Measurements from ENCODE around the gene NEGR1.
A peak's percentile ranks its signal among the peaks of the same experiment; 100 is the strongest.

NEGR1 gene

DNA sequence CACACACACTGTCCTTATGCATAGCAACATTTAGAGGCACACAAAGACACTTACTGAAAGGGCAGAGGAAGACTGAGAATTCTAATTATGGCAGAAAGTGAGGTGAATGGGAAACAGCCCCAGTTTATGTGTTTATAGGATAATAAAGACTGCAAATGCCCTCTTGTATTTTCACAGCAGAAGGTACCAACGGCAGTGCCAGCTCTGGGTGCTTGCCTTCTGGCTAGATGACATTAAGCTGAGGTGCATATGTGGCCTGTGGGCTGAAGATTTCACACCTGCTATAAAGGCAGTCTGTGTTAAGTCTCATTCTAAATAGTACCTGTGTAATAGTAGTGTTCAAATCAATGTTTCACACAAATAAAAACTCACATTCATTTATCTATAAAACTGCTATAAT, 854.3 kb downstream of the NEGR1 start:
- peak; percentile 69 for DNase-seq

DNA sequence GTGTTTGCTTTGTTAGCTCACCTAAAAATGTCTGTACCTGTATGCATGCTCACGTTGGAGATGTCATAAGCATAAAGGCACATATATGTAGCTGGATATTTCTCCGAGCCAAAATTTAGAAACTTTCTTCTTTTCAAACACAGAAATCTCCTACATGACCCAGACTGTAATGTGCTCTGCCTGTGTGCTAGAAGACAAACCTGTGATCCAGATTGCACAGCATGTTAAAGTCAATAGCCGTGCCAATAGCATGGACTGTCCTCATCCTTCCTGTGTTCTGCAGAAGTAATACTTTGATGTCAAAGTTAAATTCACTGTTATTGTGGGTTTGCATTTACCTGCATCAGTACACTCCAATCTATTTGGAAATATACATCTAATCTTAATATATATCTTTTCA, 855.3 kb downstream of the NEGR1 start:
- DNase-seq: peak; percentile 56

DNA sequence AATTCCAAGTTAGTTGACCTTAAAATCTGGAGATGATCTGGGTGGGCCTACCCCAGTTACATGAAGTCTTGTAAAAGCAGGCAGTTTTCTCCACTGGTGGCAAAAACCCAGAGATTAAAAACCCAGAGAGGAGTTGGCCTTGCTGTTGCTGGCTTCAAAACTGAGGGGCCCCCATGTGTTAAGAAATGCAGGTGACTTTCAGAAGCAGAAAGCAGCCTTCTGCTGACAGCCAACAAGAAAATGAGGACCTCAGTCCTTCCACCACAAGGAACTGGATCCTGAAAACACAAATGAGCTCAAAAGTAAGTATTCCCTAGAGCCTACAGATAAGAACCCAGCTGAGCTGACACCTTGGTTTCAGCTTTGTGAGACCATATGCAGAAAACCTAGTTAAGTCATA, 857.8 kb downstream of the NEGR1 start:
- no peak for DNase-seq

DNA sequence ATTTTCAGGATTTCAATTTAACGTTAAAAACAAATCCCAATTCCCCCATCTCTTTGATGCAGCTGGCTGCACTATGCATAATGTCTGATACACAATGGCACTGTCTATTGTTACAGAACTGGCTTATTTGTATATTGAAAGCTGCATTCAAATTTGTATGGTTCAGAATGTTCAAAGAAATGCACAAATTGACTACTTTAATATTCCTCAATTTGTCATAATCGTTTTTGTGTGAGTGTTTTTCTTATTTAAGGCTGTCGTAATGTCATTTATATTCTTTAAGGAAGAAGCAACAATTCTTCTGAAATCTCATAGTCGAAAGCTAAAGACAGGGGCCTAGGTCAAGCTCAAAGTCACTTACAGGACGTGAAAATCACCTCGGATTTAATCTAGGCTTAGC, 860.1 kb downstream of the NEGR1 start:
- DNase-seq: no peak

DNA sequence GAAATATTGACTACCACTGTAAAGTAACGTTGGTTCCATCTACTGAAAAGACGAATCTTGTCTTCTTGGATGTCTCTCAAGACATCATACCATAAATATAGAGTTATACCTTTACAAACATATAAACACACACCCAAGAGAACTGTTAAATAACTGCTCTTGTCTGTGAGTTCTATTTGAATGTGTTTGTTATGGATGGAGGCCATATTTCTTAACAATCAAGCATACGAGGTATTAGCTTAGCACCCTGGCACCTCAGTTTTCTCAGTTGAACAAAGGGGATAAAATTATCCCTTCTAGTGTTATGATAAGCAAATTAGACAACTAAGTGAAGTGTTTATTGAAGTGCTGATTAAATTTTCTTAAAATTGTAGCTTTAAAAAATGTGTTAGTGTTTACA, 864.9 kb downstream of the NEGR1 start:
- DNase-seq: no peak

DNA sequence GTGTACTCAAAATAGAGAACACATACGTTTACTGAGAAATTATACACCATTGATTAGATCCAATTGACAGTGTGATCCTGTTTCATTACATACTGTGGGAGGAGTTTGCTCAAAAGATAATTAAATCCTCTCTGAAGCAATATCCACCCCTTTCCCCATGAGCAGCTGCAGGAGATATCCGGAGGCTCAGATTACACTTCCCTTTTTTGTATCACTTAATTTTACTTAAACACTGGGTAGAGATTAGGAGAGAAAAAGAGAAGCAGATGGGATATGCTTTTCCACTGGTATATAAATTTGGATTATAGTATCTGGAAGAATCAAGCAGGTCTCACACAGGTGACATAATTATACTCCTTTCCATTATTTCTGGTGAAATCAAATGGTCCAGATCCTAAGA, 868.2 kb downstream of the NEGR1 start:
- peak; percentile 88 for DNase-seq

DNA sequence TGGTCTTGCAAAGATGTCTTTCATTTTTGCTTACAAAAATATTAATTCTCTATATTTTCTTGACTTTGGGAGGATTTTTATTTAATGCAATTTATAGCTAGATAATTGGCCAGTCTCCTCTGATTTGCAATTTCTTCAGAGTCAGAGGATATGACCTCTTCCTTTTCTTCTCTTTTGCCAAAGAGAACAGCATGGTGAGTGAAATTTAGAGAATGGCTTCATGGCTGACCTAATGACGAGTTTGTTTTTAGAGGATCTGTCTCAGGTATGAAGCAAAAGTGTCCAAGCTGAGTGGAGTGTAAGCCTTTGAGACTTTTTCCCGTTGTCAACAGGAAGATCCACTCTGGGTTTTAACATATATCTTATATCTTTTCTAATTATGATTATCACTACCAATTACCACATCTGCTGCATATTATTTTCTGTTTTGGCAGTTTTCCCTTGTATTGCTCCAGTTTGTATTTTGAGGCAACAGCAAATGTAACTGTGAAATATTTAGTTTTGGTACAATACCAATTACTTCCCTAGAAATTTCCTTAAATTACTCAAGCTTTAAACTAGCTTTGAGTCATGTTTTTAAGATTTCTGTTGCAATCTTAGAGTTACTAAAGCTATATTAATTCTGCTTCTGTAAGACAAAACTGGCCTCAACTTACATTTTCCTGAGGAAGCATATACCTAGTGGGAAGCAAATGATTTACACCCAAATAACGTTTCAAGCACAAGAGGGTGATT, 868.7 kb downstream of the NEGR1 start:
- peak; percentile 6 for DNase-seq

DNA sequence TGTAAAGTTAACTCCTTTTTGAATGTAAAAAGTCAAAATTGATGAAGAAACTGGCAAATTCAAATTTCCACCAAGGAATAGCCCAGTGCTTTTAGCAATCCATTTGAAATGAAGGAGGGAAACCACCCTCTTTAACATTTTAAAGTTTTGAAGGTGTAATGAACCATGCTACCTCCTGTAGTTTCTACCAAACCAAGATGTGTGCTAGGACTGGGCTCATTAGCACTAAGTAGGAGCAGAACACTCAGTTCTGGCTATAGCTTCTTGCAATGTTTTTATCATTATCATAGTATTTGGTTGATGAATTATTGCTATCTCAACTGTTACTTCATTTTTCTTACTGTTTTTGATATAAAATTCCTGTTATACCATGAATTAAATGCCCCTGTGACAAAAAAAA, 882.3 kb downstream of the NEGR1 start:
- no peak for DNase-seq

DNA sequence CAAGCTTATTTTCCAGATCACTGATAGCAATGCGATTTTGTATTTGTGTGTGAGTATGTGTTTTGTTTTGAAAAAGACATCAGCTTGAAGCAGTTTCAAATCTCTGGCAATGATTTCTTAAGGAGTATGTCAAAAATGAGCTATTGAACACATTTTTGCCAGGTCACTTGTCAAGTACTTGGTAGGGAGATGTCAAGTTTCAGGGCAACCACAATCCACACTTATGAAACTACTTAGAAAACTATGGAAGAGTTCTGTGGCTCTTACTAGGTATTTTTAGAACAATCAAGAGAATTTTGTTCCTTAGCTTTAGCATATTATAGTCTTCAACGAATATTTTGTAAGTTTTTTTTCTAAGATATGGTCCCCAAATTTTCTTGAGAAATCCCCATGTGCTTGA, 882.7 kb downstream of the NEGR1 start:
- no peak for DNase-seq

DNA sequence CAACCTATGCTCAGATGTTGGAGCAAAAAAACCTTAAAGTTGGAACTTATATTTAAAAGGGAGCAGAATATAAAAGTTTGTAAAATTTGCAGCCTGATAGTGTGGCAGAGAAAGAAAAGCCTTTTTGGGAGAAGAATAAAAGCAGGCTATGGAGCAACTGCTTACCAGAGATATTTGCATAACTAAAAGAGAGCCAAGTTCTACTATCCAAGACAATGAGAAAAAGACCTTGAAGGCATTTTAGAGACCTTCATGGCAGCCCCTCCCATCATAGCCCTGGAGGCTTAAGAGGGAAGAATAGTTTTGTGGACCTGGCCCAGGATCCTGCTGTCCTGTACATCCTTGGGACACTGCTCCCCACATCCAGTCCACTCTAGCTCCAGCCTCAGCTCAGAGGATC, 889.0 kb downstream of the NEGR1 start:
- DNase-seq: no peak

DNA sequence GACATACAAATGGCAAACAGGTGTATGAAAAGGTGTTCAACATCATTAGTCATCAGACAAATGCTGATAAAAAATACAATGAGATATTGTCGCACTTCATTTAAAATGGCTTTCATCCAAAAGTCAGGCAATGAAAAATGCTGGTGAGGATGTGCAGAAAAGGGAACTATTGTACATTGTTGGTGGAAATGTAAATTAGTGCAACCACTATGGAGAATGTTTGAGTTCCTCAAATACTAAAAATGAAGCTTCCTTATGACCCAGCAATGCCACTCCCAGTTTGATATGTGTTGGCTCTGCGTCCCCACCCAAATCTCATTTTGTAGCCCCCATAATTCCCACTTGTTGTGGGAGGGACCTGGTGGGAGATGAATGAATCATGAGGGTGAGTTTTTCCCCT, 891.8 kb downstream of the NEGR1 start:
- DNase-seq: no peak

DNA sequence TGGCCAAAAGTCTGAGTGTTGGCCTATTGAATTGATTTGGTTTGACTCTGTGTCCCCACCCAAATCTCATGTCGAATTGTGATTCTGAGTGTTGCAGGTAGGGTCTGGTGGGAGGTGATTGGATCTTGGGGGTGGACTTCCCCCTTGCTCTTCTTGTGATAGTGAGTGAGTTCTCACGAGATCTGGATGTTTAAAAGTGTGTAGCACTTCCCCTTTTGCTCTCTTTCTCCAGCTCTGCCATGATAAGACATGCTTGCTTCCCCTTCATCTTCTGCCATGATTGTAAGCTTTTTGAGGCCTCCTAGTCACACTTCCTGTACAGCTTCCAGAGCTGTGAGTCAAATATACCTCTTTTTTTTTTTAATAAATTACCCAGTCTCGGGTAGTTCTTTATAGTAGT, 904.5 kb downstream of the NEGR1 start:
- no peak for DNase-seq

DNA sequence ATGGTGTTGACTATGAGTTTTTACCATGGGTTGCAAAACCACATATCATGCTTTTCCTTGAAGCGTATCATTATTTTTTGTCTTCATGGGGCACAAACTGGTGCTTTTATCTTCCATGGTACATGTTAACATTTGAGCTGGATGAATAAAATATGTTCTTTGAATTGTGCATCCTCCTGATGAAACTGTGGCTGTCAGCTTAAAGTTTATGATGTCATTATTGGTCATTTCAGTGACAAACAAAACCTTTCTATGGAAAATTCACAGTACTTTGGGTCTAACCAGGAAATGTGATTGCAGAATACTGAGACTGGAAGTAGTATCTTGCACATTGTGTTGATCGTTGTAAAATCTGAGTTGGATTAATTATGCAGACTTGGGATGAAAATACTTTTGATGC, 909.8 kb downstream of the NEGR1 start:
- DNase-seq: no peak

DNA sequence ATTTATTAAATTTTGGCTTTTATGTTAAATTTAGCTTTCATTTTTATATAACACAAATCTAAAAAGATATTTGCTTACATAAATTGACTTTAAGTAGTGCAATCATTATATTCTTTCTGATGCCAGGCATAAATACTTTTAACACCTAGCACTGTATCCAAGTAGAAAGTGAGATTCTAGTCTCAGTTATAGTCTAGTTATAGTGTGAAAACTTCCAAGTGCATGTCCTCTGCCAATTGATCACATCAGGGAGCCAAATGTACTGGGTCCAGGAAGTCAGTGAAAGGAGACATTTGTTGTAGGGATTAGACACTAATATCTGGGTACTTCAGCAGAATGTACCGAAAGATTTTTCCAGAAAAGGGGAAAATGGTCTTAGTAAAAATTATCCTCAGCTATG, 910.8 kb downstream of the NEGR1 start:
- no peak for DNase-seq

DNA sequence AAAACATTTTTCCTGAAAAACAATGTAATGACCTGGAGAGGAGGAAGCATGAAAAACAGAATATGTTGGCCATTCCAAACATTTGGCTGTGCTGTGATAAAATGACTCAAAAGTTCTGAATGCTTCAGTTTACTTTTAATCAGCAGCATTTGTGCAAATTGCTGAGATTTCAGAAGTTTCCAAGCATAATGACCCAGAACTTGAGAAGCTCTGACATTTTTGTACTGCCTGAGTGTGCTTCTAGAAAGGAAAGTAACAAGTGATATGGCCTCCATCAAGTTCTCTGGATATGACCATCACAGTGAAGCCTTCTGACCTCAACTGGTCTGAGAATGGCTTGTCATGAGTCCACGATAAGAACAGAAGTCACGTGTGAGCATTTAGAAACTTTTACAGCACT, 918.1 kb downstream of the NEGR1 start:
- DNase-seq: no peak

DNA sequence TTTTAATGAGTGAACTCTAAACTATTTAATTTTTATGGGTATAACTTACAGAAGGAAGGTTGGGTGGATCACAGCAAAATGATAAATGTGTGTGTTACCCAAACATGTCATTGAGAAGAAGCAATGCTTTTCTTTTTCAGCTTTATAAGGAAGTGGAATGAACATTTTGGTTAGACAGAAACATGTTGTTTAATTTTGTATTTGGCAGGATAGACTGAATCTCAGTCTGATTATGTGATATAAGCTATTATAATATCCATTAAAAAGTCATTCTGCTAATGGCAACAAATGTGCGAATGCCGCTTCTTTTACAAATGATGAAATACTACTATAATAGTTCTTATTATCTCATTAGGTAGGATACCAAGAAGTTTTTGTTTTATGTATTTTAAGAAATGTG, 919.6 kb downstream of the NEGR1 start:
- DNase-seq: no peak

DNA sequence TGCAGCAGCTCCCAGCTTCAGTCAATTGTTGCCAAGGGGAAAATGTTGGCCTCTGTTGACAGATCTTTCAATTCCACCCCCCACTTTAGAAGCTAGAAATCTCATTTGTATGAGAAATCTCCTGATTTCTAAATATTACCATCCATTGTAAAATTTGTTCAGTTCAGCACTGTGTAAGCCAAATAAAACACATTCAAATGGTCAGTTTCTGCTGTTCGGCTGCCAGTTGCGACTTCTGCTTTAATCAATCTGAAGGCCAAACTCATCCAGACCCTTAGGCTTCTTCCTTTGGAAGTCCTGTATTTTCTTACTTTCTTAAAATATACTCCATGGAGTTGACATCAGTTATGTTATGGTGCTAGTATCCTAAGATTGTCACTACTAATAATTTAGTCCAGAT, 920.3 kb downstream of the NEGR1 start:
- DNase-seq: no peak

DNA sequence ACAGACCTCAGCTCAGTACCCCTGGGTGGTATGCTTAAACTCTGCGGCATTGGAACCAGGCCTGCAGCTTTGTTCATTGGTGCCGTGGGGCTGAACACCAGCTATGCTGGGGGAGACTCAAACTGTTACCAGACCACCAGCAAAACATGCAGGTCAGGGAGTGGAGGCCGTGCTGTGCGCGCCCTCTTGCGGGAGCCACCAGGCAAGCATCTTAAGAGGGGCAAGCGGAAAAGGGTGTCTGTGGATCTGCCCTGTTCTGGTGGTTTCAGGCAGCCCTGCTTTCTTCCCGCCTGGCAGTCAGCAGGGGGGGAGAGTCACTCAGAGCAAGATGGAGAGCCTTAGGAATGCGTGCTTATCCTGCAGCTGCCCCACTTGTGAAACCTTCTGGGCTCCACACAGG, 924.6 kb downstream of the NEGR1 start:
- no peak for DNase-seq

DNA sequence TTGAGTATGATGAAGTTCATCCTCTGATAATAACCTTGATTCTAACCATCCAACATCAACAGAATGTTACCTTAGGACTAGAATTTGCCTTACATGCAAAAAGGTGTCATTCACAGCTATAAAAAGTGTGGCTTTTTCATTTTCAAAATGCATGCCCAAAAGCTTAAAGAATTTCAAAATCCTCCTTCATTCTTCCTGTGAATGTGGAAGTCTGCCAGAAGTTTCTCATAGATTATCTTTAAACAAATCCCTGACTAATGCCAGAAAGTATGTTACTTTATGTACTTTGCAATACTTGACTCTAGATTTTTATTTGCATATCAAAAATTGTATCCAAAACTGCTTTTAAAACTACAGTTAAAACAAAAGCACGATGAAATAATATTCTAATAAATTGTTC, 930.9 kb downstream of the NEGR1 start:
- no peak for DNase-seq

DNA sequence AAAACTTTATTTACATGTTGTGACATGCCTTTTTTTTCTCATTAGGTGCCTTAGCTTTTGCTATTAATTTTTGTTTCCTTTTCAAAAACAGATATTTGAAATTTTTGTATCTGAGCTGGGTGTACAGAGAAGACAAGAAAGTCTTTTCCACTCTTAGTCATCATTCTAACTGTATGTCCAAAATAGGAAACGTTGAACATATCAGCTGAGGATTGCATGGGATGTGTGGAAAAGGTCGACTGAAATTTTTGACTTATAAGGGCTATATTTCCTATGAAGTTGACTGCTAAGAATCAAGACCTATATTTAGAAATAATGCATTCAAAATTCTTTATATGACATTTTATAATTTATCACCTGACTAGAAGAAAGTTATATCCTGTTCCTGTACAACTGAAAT, 931.5 kb downstream of the NEGR1 start:
- DNase-seq: no peak

DNA sequence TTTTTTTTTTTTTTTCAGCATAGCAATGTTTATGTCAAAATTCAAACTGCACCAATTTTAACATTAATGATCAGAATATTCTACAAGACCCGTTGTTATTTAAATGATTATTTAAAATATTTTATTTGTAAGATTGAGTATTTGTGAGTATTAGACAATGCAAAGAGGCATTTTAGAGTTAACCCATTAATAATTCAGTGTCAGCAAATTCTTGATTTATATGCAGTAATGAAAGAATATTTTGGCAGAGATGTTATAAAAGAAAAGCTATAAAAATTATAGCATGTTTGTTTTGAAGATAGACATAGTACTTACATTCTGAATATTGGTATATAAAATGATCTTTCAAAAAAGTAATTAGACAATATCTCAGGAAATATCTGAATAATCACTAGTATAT, 932.0 kb downstream of the NEGR1 start:
- no peak for DNase-seq
